Renal pelvis (tissue), 4 donors: ENCODE results near the gene LGALS14. TPM values are rescaled to one million over a fixed set of nuclear protein-coding genes. Genes with fewer than 3 reads are reported as not detected.

Source experiments
- DNase-seq: peaks from one replicate; pipeline ENCODE4 v3.0.0-alpha.2; 2013
- polyA plus RNA-seq, 3 donors: library from polyadenylated mRNA; unstranded; fragments of 120-200 nt; gene quantifications; one replicate each; pipeline ENCODE4 v1.2.1, GENCODE V29; 2013; ENCODE audit not compliant: insufficient read length in 3 of 3

The LGALS14 gene
- polyA plus RNA-seq, 3 donors, result not detected

- no peak for DNase-seq
Observed at GRCh38 chr19:39746836-39747529, 42.7 kb downstream of the LGALS14 start.

- no peak for DNase-seq
Observed at GRCh38 chr19:39749981-39750380, 45.7 kb downstream of the LGALS14 start.

- DNase-seq, result no peak
Observed at GRCh38 chr19:39752390-39752789, 48.1 kb downstream of the LGALS14 start.

- no peak for DNase-seq
Observed at GRCh38 chr19:39752795-39753194, 48.5 kb downstream of the LGALS14 start.

GRCh38 chr19:39754544-39754943 is 50.3 kb downstream of the LGALS14 start:
- DNase-seq, result no peak

GRCh38 chr19:39754971-39755370 is 50.7 kb downstream of the LGALS14 start:
- no peak for DNase-seq

Other genes with a start within 250 kb of the LGALS14 start
- 10 to 100 TPM; 78.8 to 92.7 (median 92.5) TPM for gene TIMM50, start 223.6 kb upstream of the LGALS14 start, polyA plus RNA-seq
- gene DLL3, start 205.5 kb upstream of the LGALS14 start, polyA plus RNA-seq, result under 1 TPM; 0.47 to 0.96 (median 0.70) TPM
- 10 to 100 TPM in 2 of 3 donors, 1 to 10 TPM in 1; 7.4 to 16.0 (median 12.6) TPM for gene SELENOV, start 189.3 kb upstream of the LGALS14 start, polyA plus RNA-seq
- 1 to 10 TPM; 3.8 to 6.4 (median 5.7) TPM for gene EID2B, start 171.6 kb upstream of the LGALS14 start, polyA plus RNA-seq
- 10 to 100 TPM; 18.7 to 22.9 (median 18.8) TPM for gene EID2, start 164.3 kb upstream of the LGALS14 start, polyA plus RNA-seq
- gene LGALS13, start 102.0 kb upstream of the LGALS14 start, polyA plus RNA-seq, result not detected
- not detected for gene LGALS16, start 48.6 kb upstream of the LGALS14 start, polyA plus RNA-seq
- 1 to 10 TPM; 1.5 to 3.3 (median 2.9) TPM for gene CLC, start 33.5 kb downstream of the LGALS14 start, polyA plus RNA-seq
- gene LEUTX, start 74.4 kb downstream of the LGALS14 start, polyA plus RNA-seq, result not detected
- 10 to 100 TPM; 35.4 to 38.1 (median 35.9) TPM for gene DYRK1B, start 129.7 kb downstream of the LGALS14 start, polyA plus RNA-seq
- gene FBL, start 141.9 kb downstream of the LGALS14 start, polyA plus RNA-seq, result 100 to 1,000 TPM; 328 to 373 (median 335) TPM
- gene FCGBP, start 230.2 kb downstream of the LGALS14 start, polyA plus RNA-seq, result 10 to 100 TPM in 1 of 3 donors, 1 to 10 TPM in 2; 8.8 to 10.7 (median 9.4) TPM